ENCODE data around the gene SYNGR3.
"Not testable (repeated sequence)": the region's sequence is repeated elsewhere in the genome, so short reads cannot be mapped to it uniquely, and the experiment has no call there.

Gene SYNGR3, protein sequence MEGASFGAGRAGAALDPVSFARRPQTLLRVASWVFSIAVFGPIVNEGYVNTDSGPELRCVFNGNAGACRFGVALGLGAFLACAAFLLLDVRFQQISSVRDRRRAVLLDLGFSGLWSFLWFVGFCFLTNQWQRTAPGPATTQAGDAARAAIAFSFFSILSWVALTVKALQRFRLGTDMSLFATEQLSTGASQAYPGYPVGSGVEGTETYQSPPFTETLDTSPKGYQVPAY

DNA sequence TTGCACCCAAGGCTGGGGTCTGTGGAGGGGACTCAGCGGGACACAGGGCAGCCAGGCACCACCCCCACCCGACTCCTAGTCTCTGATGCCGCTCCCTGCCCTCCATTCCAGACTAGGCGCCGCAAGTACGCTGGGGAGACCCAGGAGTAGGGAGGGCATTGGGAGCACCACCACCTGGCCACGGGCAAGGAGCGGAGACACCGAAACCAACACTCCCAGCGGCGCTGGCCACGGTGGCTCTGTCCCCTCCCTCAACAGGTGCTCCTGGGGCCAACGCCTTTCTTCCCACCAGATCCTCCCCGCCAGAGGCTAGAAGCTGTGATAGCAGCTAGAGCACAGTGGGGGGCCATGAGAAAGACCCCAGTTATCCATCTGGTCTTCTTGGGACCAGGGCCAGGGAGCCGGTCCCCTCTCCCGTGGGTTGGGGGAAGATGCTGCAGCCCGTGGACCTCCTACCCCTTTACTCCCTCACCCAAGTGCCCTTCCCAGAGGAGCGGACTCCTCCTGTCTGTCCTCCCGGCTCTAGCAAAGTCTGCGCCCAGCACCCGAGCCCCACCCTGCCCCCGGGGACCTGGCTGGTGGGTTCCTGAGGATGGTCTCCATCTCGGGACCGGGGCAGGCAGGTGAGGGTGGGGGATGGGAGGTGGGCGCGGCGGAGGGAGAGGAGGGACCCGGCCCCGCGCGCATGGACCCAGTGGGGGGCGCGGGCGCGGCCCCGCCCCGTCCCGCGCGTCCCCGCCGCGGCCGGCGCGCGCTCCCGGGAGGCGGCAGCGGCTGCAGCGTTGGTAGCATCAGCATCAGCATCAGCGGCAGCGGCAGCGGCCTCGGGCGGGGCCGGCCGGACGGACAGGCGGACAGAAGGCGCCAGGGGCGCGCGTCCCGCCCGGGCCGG lies at the start of gene SYNGR3:
SYNGR3 (plus strand) TSS at position 762 of the 892 bp plus-strand sequence. CDS start 133 bp downstream, outside the sequence.
- no peak for DNase-seq (ENCODE audit: low read depth)

DNA sequence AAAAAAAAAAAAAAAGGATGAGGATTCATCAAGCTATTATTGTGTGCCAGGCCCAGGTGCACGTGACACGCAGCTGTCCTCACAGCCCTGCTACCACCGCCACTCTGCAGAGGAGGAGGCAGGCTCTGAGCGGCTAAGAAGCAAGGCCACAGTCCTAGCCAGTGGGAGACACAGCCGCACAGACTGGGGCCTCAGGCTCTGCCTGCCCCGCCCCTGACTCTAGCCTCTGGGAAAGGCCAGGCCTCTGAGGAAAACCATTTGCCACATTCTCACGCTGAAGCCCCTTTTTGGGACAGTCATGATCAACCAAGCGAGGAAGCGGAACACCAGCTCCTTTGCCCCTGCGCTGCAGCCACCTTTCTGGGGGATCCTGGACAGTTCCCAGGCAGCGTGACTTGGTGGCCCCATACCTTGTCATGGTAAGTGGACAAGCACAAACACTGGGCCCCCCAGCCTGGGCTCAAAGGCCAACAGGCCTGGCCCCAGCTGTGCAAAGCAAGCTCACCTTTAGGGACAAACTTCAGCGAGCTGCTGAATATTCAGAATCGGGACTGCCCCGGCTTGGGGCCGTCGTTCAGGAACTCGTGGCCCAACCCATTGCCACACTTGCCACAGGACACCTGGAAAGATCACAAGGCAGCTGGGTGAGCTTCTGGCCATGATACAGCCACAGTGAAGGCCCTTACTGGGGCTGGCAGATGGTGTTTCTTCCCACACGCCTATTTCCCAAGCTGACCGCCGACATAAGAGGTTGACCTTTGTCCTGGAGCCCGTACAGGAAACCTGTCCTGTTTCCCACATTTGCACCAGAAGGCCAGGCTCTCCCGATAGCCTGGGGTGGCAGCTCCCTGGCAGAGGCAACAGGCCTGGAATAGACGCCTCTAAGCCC lies 49.3 kb upstream of the SYNGR3 start:
- DNase-seq (ENCODE audit: low read depth) = no peak

DNA sequence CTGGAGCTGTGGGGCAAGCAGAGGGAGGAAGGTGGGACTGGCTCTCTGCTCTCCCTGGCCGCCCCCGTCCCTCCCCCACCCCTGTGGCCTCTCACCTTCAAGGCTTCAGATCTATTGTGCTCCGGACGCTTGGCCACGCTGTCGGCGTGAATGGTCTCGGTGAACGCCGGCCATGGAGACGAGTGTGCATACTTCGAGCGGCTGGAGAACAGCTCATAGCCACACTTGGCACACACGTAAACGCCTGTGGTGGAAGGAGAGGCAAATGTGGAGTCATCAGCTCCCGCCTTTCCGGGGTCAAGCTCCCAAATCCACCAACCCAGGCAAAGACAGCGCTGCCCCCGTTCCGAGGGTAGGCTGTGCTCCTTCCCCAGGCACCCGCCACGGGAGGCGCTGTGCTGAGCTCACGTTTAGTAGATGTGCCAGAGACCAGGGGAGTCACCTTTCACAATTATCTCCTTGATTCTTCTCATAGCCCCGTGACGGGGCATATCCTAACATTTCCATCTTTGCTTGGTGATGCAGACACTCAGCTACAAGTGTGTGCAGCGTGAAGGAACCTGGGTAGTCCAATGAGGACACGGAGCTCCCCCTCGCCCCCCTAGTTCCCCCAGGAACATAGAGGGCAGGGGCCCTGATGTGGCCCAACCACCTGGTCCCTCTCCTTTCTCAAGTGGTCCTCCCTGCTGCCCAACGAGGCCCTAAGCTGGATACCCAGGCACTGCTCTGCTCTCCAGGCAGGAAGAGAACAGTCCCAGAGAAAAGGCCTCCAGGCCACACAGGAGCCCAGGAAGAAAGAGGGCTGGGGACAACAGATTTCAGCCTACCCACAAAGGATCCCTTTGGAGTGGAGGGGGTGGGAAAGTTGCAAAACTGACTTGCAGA lies 48.4 kb upstream of the SYNGR3 start:
- no peak for DNase-seq (ENCODE audit: low read depth)

DNA sequence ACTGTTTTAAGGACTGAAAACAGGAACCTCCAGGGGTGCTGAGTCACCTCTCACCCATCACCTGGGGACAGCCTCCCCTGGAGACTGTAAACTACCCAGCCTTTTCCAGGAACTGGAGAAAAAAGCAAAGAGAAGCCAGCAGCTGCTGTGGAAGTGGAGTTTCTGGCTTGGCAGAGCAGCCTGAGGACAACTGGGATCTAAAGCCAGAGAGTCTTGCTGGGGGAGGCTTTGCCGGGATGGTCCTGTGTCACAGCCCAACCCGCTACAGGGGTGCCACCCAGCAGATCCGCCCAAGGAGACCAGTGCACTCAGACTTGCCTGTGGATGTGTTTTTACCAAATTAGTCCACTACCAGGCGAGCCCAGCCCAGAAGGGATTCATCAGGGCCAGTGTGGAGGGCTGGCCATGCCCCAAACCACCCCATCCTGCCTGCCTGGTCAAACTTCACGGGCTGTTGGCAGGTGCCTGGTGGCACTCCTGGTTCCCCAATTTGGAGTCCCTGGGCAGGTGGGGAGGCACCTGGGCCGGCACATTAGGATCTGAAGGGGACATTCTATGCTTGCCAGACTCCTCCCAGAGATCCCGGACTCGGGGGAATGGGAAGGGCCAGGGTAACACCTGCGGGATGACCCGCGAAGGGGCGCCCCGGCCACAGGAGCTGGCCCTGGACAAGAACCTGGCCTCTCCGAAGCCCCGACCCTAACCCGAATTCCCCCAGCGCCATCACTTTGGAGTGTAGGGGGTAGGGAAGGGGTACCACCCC lies 47.5 kb upstream of the SYNGR3 start:
- no peak for DNase-seq (ENCODE audit: low read depth)

DNA sequence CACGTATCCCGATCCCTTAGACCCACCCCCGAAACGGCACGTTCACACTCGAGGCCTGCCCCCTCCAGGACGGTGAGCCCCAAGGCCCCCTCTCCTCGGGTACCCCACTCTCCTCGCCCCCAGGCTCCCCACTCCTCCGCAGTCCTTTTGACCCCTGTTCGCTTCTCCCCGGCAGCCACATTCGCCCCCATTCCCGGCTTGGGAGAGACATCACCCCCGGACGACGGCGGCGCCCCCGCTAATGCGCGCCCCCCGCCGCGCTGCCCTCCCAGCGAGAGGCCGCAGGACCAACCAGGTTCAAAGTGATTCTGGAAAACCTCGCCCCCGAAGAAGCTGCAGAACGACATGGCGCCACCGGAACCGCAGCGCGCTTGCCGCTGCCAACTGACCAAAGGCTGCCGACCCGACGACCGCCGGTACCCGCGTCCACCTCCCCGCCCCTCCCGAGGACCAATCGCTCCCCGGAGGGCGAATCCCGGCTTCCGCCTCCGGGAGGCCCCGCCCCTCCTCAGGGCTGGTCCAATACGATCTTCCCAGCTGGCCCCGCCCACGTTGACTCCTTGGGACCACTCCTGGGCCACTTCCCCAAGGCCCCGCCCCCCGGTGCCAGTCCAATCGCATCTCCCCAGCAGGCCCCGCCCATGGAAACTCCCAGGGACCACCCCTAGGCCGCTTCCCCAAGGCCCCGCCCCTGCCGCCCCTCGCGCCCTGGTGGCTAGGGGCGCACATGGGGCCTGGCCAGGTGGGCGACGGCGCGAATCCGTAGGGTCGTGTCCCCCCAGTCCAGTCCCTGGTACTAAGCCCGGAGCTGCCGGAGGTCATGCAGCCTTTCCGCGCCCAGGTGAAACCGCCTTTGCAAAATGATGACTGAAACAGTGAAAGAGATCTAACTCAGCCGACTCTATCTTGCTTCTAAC lies 46.7 kb upstream of the SYNGR3 start, which contains the start of gene MSRB1:
MSRB1 (minus strand) TSS at position 390 of the 917 bp plus-strand sequence; CDS start at position 347, 43 bp downstream.
- peak; percentile 97 for DNase-seq (ENCODE audit: low read depth)

DNA sequence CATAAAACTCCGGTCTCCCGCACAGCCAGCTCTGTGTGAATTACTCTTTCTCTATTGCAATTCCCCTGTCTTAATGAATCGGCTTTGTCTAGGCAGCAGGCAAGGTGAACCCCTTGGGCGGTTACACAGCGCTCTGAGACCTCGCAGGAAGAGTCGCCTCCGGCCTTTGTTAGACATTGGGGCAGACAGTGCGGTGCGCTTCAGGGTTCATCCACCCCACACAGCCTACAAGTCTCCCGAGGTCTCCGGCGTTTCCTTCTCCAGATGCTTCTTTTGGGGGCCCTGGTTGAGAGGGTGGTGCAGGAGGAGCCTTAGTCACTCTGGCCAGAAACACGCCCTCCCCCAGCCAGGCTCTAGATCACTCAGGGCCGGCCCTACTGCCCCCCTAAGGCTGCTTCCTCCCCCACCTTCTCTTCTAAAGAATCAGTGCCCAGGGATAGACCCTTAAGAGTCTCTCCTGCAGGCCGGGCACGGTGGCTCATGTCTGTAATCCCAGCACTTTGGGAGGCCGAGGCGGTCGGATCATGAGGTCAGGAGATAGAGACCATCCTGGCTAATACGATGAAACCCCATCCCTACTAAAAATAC lies 45.1 kb upstream of the SYNGR3 start:
- no peak for DNase-seq (ENCODE audit: low read depth)

DNA sequence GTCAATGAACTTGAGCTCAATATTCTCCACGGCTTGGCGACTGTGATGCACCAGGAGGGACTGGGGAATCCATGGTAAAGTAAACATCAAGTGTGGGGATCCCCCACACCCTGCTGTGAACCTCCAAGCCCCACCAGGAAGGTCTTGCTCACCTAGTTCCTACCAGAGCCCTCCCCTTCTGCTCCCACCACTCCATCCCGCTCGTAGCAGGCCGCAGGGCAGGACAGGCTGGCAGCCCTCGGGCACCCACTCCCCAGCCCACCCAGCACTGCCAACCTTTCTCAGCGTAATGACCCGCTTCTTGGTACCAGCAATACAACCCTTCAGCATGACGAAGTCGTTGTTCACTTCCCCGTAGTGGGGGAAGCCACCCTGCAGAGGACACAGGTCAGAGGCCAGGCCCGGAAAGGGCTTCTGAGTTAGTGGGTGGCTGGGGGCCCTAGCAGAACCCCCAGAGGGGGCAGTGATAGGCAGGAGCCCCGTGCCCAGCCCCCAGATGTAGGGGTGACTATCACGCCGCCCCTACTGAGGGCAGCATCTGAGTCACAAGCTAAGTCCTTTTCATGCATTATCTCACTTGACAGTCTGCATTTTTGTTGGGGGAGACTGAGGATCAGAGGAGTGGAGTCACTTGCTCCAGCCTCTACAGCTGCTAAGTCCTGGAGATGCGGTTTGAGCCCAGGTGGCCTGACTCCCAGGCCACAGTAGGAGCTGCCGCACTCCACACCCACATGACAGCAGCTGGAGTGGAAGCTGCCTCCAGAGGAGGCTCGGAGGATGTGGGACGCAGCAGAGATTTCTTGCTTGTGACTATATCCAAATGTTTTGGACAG lies 44.0 kb upstream of the SYNGR3 start:
- no peak for DNase-seq (ENCODE audit: low read depth)

DNA sequence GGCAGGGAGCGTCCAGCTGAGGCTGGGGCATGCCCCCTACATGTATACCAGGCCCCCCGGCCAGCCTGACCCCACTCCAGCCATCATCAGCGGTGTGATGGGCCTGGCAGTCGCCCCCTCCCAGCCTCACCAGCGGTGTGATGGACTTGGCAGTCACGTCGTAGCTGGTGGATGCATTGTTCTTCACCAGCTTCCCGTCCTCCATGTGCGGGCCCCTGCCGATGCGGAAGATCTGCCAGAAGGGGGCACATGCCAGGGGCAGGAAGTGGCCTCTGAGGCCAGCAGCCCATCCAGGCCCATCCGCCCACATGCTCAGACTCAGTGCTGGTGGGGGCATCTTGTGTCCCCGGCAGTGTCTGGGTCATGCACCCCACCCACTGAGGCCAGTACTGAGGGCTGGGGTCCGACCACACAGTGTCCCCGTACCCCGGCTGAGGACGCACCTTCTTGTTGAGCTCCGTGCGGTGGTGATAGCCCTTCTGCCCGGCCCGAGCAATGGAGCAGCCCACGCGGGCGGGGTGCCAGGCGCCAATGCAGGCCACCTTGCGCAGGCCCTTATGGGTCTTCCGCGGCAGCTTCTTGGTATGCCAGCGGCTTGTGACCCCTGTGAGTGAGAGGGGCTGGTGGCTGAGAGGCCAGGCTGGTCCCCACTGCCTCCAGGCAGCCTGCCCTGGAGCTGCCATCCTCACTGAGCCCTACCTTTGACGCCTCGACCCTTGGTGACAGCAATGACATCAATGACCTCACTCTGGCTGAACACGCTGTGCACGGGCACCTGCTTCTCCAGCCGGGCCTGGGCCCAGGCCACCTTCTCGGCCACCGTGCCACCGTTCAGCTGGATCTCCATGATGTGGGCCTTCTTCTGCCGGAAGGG lies 43.0 kb upstream of the SYNGR3 start:
- DNase-seq (ENCODE audit: low read depth) = no peak

DNA sequence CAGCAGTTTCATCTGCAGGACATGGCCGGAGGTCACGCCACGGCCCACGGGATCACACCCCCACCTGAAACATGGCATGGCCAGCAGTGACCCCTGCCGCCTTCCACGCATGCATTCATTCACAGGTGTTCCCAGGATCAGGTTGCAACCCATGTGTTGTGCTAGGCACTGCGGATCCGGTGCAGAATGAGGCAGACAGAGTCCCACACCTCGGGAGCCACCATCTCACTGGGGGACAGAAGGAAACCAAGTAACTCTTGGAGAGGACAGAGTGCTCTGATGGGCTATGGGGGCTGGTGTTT lies 42.5 kb upstream of the SYNGR3 start:
- no peak for DNase-seq (ENCODE audit: low read depth)

DNA sequence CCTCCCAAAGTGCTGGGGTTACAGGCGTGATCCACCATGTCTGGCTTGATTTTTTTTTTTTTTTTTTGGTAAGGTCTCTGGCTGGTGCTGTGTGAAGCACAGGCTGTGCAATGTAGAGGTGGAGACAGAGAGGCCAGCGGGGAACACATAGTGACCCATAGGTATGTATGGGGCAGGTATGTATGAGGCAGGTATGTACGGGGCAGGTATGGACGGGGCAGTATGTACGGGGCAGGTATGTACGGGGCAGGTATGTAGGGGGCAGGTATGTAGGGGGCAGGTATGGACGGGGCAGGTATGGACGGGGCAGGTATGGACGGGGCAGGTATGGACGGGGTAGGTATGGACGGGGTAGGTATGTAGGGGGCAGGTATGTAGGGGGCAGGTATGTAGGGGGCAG lies 40.3 kb upstream of the SYNGR3 start:
- no peak for DNase-seq (ENCODE audit: low read depth)

DNA sequence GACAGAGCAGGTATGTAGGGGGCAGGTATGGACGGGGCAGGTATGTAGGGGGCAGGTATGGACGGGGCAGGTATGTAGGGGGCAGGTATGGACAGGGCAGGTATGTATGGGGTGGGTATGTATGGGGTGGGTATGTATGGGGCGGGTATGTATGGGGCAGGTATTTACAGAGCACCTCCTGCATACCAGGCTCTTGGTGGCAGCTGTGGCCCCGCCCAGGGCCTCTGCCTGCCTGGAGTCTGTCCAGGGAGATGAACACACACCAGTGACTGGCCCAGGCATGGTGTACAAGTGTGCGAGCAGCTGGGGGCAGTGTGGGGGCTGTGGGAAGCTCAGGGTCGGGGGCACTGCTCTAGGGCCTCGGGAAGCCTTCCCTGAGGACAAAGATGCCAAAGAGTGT lies 39.7 kb upstream of the SYNGR3 start:
- no peak for DNase-seq (ENCODE audit: low read depth)

DNA sequence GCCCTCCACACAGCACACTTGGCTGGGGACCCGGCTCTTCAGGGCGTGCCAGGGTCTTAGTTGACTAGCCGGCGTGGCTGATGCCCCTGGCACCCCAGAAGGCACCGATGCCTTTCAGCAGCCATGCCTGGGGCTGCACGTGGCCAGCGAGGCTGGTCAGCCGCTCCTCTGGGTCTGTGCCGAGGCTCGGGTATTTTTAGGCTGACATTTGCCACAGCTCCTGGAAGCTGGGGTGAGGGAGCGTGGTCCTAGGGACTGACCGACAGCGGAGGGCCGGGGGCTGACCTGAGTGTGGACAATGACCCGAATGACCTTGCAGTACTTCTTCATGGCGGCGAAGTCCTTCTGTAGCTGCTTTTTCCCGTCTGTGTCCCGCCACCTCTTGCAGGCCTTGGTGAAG lies 39.2 kb upstream of the SYNGR3 start:
- no peak for DNase-seq (ENCODE audit: low read depth)

DNA sequence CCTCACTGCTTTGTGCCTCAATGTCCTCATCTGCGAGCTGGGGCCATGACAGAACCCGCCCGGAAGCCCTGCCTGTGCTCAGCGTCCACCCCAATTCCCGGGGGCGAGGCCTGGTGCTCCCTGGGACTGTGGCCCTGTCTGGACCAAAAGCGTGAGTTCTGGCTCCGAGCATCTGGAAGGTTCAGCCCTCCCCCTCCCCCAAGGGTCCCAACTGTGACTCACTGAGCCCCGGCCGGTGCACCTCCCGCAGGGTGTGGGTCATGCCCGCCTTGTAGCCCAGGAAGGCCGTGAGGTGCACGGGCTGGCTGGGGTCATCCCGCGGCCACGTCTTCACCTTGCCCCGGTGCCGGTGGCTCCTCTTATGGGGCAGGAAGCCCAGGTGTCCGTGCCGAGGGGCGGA lies 36.0 kb upstream of the SYNGR3 start:
- no peak for DNase-seq (ENCODE audit: low read depth)

DNA sequence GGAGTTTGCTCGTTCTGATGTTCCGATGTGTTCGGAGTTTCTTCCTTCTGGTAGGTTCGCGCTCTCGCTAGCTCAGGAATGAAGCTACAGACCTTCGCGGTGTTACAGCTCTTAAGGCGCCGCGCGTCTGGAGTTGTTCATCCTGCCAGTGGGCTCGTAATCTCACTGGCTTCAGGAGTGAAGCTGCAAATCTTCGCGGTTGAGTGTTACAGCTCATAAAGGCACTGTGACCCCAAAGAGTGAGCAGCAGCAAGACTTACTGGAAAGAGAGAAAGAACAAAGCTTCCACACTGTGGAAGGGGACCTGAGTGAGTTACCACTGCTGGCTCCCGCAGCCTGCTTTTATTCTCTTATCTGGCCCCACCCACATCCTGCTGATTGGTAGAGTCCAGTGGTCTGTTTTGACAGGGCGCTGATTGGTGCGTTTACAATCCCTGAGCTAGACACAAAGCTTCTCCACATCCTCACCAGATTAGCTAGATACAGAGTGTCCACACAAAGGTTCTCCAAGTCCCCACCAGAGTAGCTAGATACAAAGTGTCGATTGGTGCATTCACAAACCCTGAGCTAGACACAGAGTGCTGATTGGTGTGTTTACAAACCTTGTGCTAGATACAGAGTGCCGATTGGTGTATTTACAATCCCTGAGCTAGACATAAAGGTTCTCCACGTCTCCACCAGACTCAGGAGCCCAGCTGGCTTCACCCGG lies 32.2 kb upstream of the SYNGR3 start:
- not testable (repeated sequence) for DNase-seq (ENCODE audit: low read depth)

DNA sequence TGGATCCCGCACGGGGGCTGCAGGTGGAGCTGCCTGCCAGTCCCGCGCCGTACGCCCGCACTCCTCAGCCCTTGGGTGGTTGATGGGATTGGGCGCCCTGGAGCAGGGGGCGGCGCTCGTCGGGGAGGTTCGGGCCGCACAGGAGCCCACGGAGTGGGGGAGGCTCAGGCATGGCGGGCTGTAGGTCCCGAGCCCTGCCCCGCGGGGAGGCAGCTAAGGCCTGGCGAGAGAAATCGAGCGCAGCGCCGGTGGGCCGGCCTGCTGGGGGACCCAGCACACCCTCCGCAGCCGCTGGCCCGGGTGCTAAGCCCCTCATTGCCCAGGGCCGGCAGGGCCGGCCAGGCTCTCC lies 31.7 kb upstream of the SYNGR3 start:
- DNase-seq (ENCODE audit: low read depth) = not testable (repeated sequence)

DNA sequence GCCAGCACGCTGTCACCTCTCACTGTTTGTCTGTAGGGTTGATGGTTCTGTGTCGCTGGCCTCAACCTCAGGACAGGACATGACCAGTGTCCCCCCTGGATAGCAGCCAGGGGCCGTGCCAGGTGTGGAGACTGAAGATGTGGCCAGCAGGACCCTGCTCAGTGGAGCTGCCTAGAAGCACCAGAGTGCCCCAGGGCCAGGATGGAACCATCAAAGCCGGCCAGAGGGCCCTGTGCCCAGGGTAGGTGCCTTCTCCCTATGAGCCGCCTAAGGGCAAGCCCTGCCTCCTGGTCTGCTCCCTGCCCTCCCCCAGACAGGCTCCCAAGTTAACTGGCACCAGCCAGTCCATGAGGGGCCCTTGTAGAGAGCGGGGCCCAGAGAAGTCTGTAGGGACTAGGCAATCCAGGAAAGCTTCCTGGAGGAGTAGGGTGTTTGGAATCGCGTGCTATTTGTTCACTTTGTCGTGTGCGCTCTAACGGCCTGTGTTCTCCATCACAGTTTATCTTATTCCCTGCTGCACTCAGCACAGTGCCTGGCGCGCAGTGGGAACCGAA lies 31.0 kb upstream of the SYNGR3 start:
- no peak for DNase-seq (ENCODE audit: low read depth)
